Mononuclear cell (primary cell): ENCODE results near the gene SH2B3. TPM values are rescaled to one million over a fixed set of nuclear protein-coding genes. Genes with fewer than 3 reads are reported as not detected.
"Not testable (repeated sequence)": the region's sequence is repeated elsewhere in the genome, so short reads cannot be mapped to it uniquely, and the experiment has no call there.

ENCODE experiments used
- H3K27me3 ChIP-seq: 2 replicates; pipeline ENCODE4 v1.6.0; 2011; ENCODE audit warnings: low read length, control low read depth; ENCODE audit not compliant: insufficient read depth
- H3K4me1 ChIP-seq: 2 replicates; pipeline ENCODE4 v1.5.1; 2011; ENCODE audit warnings: mild to moderate bottlenecking, low read length, control low read depth; ENCODE audit not compliant: insufficient read depth
- H3K4me3 ChIP-seq: 2 replicates; pipeline ENCODE4 v1.5.1; 2011; ENCODE audit warnings: mild to moderate bottlenecking, low read length, moderate library complexity
- H3K9me3 ChIP-seq: 2 replicates; pipeline ENCODE4 v1.5.1; 2011; ENCODE audit warnings: low read depth, mild to moderate bottlenecking, control low read depth, low read length
- total RNA-seq: library from RNA; depleted of rRNA; stranded (reverse); fragments of >200 nt; gene quantifications from one replicate; pipeline ENCODE4 v1.2.3, GENCODE V29; 2012

SH2B3 gene
- total RNA-seq, 1 donor, result 137 TPM

DNA sequence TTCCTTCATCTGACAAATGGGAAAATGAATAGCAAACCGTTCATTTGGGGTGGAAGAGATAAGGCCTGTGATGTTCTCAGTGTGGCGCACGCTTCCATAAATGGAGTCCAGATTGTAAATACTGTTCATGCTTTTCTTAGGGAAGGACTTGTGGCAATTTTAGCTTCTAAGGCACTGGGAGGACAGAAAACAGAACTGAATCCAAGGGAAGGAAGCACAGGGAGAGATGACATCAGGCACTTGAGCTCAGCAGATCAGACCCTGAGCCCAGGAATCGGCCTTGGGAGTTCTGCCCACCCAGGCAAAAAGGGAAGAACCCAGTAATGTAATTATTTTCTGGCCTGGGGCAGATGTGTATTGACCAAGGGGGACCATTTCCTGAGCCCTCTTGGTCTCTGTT, 7.2 kb upstream of the SH2B3 start:
- no peaks in the 10 kb centered on the region for H3K9me3 ChIP-seq
- H3K27me3 ChIP-seq, result no peaks in the 10 kb centered on the region
- H3K4me3 ChIP-seq, result no peak overlapping the region
- peaks cover 66% of the 10 kb centered on the region for H3K4me1 ChIP-seq

DNA sequence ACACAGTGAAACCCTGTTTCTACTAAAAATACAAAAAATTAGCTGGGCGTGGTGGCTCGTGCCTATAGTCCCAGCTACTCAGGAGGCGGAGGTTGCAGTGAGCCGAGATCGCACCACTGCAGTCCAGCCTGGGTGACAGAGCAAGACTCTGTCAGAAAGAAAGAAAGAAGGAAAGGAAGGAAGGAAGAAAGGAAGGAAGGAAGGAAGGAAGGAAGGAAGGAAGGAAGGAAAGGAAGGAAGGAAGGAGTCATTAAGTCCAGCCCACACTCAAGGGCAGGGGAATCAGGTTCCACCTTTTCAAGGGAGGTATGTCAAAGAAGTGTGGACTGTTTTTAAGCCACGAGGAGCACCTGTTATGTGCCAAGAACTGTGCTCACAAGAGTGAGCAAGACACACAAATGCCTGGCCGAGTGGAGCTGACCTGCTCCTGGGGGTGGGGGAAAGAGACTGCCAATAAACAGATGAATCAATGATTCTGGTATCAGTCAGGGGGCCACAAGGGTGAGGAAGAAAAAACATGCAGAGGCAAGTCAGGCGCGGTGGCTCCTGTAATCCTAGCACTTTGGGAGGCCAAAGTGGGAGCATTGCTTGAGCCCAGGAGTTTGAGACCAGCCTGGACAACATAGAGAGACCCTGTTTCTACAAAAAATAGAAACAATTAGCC, 5.8 kb upstream of the SH2B3 start:
- not testable (repeated sequence) for H3K4me3 ChIP-seq, H3K27me3 ChIP-seq, H3K9me3 ChIP-seq
- peaks cover 68% of the 10 kb centered on the region for H3K4me1 ChIP-seq

DNA sequence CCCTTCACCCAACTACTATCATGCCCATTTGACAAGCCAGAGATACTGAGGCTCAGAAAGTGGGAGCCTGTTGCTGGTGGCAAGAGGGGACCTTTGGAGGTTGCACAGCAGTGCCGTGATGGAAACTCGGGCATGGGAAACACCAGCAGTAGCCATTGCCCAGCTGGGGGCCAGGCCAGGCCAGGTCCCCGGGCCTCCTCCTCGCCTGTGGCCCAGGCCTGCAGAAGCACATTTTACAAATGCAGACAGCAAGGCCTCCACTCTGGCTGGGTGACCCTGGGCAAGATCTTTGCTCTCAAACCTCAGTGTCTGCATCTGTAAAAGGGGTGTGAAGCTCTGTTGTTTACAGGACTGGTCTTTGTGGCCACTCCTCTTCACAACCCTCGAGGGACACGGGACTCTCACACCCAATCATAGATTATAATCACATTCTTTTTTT, 4.5 kb upstream of the SH2B3 start:
- Histone ChIP-seq H3K9me3 (no peaks in the 10 kb centered on the region), H3K27me3 (no peaks in the 10 kb centered on the region), H3K4me3 (no peak overlapping the region), H3K4me1 (peaks cover 66% of the 10 kb centered on the region)

DNA sequence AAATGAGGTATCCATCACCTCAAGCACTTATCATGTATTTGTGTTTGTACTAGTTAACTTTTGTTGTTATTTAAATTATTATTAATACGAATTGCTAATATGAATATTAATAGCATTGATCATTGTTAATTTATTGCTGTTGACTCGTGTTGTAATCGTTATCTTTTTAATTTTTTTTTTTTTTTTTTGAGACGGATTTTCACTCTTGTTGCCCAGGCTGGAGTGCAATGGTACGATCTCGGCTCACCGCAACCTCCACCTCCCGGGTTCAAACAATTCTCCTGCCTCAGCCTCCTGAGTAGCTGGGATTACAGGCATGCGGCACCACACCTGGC, 3.3 kb upstream of the SH2B3 start:
- not testable (repeated sequence) for H3K27me3 ChIP-seq, H3K4me3 ChIP-seq, H3K9me3 ChIP-seq
- peaks cover 64% of the 10 kb centered on the region for H3K4me1 ChIP-seq

DNA sequence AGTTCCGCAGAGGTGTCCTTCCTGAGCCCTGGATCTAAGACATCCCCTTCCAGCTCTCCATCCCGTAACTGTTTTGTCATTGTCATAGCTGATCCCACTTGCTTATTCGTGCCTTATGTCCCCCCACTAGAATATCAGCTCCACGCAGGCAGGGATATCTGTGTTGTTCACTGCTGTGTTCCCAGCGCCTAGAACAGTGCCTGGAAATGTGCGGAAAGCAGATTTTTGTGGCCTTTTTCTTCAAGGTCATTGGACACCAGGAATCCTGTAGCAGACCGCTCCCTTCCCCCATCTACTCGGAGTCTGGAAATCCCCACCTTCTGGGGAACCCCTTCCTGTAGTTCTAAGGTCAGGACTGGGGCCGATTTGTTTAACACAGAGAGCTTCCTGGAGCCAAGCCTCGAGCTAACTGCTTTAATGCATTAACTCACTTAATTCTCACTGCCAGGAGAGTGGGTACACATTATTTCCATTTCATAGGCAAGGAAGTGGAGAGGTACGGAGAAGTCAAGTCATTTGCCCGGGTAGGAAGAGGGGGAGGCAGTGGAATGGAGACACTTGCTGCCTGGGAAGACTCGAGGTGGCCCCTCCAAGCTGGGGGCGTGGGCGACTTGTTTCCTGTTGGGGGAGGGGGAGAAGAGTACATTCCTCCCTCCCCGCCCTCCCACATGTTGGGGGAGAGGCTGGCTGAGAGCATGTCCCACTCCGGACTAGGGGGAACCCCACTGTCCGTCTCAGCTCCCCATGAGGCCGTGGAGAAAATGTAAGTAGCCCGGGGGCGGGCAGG, 1.2 kb upstream of the SH2B3 start:
- peak overlapping the region; percentile 96 for H3K4me3 ChIP-seq
- H3K27me3 ChIP-seq, result no peaks in the 10 kb centered on the region
- peaks cover 66% of the 10 kb centered on the region for H3K4me1 ChIP-seq
- no peaks in the 10 kb centered on the region for H3K9me3 ChIP-seq

DNA sequence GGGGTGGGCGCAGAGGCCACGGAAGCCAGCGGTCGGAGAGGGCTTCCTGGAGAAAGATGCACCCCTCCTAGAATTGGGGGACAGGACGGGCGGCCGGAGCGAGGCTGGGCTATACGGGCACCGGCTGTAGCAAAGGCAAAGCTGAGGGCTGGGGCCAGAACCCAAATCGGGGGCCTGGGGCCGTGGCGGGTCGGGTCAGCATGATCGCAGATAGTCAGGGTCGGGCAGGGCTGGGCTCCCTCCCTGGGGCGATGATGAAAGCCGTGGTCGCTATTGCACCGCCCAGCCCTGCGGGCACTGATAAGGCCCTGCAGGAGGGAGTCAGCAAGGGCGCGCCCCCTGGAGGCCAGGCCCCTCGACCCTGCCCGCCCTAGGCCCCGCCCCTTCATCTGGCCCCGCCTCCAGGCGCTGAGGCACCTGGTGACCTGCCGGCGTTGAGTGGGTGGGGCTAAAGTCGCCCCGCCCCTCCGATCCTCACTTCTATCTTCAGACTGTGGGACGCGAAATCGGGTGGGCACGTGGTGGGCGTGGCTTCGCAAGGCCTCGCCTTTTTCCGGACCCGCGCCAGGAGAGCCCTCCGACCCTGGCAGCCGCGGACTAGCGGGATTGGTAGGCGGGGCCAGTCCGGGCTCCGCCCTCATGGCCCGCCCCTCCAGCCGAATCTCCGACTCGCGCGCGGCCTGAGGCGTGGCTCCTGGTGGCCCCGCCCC, 419 bp upstream of the SH2B3 start:
- H3K4me3 ChIP-seq, result peak overlapping the region; percentile 96
- peaks cover 66% of the 10 kb centered on the region for H3K4me1 ChIP-seq
- no peaks in the 10 kb centered on the region for H3K9me3 ChIP-seq
- no peaks in the 10 kb centered on the region for H3K27me3 ChIP-seq

DNA sequence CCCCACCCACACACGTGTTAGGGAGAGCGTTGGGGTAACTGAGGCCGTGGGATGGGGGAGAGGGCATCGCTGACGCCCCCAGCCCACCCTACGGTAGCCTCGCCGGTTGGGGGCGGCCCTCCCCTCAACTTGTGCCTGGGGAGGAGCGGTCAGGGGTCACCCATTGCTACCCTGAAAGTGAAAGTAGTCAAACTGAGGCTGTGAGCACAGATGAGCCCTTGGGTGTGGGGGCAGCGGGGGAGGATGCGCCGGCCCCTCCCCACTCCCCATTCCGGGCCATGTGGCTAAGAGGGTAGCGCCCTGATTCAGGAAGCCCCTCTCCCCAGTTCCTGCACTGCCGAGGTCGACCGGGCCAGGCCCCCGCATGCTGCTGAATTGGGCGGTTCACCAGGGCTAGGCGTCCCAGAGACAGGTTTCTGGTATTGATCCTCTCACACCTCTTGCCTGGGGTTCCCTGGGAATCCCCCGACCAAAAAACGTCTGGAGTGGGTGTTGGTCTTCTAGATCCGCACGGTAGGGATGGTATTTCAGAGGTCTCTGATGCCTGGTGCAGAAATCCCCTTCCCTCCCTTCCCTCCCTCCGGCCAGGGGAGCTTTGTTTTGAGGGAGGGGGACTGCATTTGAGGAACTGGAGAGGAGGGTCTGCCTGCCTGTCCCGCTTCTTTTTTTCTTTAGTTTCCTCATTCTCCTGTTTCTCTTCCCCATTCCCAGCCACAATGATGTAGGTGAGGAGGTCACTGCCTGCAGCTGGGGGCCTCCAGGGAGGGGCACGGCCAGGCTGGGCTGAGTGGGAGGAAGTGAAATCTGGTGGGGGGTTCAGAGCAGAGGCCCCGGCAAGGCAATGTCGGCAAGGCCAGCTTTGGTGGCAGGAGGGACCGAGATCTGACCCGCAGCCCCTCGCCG, 1.0 kb downstream of the SH2B3 start:
- no peaks in the 10 kb centered on the region for H3K27me3 ChIP-seq
- peaks cover 79% of the 10 kb centered on the region for H3K4me1 ChIP-seq
- peak overlapping the region; percentile 96 for H3K4me3 ChIP-seq
- H3K9me3 ChIP-seq, result no peaks in the 10 kb centered on the region

DNA sequence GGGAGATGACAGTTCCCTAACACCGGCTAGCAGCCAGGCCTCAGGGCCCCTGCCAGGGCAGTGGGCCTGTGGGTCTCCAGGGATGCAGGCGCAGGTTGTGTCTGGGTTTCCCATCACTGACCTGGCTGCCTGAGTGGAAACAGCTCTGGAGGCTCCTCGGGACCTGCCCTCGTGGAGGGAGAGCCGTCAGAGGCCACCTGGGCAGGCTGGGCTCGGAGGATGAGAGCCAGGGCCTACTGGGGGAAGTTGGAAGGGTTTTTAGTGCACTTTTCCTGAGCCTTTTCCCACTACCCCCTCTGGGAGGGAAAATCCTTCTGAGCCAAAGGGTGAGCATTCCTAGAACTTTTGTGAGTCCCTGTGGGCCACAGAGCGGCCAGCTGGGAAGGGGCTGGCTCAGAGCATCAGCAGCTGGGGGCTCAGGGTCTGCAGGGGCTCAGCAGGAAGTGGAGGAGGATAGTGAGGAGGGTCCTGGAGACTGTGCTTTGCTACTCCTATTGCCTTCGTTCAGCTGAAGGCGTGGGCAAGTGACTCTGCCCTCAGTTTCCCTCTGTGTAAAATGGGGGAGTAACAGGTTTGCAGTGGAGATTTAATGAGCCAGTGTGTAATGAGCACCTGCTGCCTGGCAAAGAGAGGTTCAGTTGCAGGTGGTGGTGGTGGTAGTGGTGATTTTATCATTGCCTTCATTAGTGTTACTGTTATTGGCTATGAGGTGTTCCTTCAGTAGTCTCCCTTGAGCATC, 1.8 kb downstream of the SH2B3 start:
- Histone ChIP-seq H3K27me3 (no peaks in the 10 kb centered on the region), H3K9me3 (no peaks in the 10 kb centered on the region), H3K4me3 (peak overlapping the region; percentile 96), H3K4me1 (peaks cover 86% of the 10 kb centered on the region)

DNA sequence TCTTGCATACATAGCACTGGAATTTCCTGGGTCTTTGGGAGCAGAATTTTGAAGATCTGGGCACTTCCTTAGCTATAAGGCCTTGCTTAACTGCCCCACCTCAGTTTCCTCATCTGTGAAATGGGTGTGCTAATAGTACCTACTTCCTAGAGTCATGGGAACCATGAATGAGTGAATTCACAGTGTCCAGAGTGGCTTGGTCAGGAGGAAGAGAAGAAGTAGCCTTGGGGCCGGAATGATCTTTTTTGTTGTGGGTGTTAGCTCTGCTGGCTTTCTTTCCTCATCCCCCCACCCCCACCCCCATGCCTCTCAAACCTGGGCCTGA, 2.4 kb downstream of the SH2B3 start:
- no peaks in the 10 kb centered on the region for H3K9me3 ChIP-seq
- no peaks in the 10 kb centered on the region for H3K27me3 ChIP-seq
- H3K4me3 ChIP-seq, result peak overlapping the region; percentile 96
- H3K4me1 ChIP-seq, result peaks cover 86% of the 10 kb centered on the region

DNA sequence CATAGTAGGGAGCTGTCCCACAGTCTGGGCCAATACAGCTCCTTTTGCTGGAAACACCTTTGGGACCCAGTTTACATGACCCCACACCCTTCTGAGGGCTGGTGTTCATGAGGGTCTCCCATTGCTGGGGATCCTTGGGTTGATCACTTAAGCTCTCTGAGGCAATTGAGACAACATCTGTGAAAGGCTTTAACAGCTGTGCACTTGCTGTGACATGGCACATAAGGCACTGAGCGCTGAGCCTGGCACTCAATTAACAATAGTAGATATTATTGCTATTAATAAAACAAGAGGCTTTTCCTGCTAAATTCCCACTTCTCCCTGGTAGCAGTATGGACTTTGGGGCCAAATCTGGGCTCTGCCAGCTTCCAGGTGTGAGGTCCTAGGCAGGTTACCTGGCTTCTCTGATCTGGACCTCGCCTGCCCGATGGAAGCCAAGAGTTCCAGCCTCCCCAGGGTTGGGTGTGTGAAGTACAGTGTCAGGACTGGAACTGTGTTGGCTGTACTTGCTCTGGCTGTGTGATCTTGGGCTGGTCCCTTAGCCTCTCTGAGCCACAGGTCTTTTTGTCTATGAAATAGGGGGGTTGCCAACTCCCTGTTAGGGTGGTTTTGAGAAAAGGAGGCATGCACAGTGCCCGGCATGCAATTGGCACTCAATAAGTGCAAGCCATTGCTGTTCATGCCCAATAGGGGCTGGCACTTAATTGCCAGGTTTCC, 3.1 kb downstream of the SH2B3 start:
- Histone ChIP-seq H3K4me1 (peaks cover 86% of the 10 kb centered on the region), H3K27me3 (no peaks in the 10 kb centered on the region), H3K9me3 (no peaks in the 10 kb centered on the region), H3K4me3 (peak overlapping the region; percentile 26)

DNA sequence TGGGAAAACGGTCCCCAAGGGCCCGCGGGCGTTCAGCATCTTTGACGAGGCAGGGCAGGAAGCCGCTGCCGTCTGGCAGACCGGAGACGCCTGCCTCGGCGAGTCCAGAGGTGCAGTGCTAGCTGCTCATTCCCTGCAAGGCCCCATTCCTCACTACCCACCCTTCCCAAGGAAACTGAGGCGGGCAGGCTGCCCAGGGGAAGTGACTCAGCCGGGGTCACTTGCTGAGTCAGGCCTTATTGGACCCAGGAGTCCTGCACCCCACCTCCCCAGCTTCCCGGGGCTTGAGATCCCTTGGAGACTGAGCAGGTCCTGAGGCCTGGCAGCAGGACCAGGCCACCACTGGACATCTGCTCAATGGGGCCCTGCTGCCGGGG, 3.7 kb downstream of the SH2B3 start:
- no peaks in the 10 kb centered on the region for H3K9me3 ChIP-seq
- H3K4me1 ChIP-seq, result peaks cover 85% of the 10 kb centered on the region
- H3K27me3 ChIP-seq, result no peaks in the 10 kb centered on the region
- peak overlapping the region; percentile 26 for H3K4me3 ChIP-seq

DNA sequence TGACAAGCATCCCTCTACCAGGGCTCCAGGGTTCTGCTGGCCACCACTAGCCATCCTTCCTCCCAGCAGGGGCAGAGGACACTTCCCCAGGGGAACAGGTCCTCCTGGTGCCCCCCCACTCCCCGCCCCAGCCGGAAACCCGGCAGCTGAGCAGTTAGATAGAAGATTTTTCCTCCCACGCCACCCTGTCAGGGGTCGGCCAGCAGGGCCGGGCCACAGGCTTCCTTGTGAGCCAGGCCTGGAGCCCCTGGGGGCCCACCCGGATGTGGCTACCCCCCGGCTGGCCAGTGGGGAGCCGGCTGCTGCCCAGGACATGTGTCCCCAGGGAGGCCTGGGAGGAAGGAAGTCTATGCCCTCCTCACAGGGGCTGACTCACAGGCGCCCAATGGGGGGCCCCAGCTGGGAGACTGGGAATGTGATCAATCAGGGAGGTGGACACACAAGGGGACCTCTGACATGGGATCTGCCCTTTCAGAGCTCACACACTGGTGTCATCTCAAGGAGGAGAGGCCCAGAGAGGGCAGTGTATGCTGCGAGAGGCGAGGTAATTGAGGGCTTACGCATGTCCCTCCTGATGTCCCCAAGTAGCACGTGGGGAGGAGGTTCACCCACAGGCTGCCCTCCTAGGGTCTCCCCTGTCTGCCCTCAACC, 4.2 kb downstream of the SH2B3 start:
- peaks cover 84% of the 10 kb centered on the region for H3K4me1 ChIP-seq
- peak overlapping the region; percentile 26 for H3K4me3 ChIP-seq
- no peaks in the 10 kb centered on the region for H3K27me3 ChIP-seq
- H3K9me3 ChIP-seq, result no peaks in the 10 kb centered on the region

DNA sequence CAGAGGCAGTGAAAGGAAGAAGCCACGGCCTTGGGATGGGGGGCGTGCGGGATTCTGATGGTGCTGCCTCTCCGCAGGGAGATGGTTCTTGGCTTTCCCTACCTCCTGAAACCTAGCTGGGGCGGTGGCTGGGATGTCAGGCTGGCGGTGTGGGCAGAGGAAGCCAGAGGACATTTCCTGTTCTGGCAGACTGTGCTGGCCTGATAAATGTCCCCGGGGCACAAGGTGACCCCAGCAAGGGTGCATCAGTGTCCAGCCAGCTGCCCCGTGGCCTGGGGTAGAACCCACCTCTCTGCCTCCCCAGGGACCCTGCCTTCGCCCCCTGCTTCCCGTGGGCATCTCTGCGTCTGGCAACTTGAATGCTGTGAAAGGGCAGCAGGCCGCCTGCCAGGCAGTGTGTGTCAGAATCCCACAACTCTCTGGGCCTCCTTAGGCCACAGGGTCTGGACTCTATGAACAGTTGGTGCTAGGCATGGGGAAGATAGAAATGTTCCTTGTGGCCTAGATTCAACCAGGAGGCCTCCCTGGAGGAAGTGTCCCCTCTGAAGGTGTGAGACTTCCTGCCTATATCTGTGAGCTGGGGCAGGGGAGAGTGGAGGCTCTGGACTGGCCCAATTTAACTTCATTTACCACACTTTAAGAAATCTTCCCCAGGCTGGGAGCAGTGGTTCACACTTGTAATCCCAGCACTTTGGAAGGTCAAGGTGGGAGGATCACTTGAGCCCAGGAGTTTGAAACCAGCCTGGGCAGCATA, 4.9 kb downstream of the SH2B3 start:
- Histone ChIP-seq H3K4me1 (peaks cover 85% of the 10 kb centered on the region), H3K9me3 (no peaks in the 10 kb centered on the region), H3K4me3 (no peak overlapping the region), H3K27me3 (no peaks in the 10 kb centered on the region)
